GM23248 (cell line): ENCODE results near the gene LMF1. TPM values are rescaled to one million over a fixed set of nuclear protein-coding genes. Genes with fewer than 3 reads are reported as not detected.

Experiments used
- DNase-seq: peaks from one replicate; pipeline ENCODE4 v3.0.0-alpha.2; 2015
- H2AFZ ChIP-seq: fragments of 200-600 bp; sonication (generic); 2 replicates; pipeline ENCODE4 v1.6.1; 2016; ENCODE audit warnings: antibody characterized with exemption
- H3F3A ChIP-seq: fragments of 200-600 bp; sonication (generic); 2 replicates; pipeline ENCODE4 v1.6.1; 2016; ENCODE audit warnings: mild to moderate bottlenecking, antibody characterized with exemption, mixed run types; ENCODE audit not compliant: insufficient read depth
- H3K27ac ChIP-seq: fragments of 200-600 bp; sonication (generic); 2 replicates; pipeline ENCODE4 v1.5.1; 2016; ENCODE audit warnings: mild to moderate bottlenecking
- H3K27me3 ChIP-seq: fragments of 200-600 bp; sonication (generic); replicated peaks from 2 replicates; pipeline ENCODE4 v1.6.1; 2016; ENCODE audit warnings: mild to moderate bottlenecking; ENCODE audit not compliant: insufficient read depth
- H3K36me3 ChIP-seq: fragments of 200-600 bp; sonication (generic); 2 replicates; pipeline ENCODE4 v1.6.1; 2016; ENCODE audit warnings: low read depth, mild to moderate bottlenecking
- H3K4me1 ChIP-seq: fragments of 200-600 bp; sonication (generic); 2 replicates; pipeline ENCODE4 v1.6.1; 2016; ENCODE audit warnings: mild to moderate bottlenecking; ENCODE audit not compliant: insufficient read depth
- H3K4me2 ChIP-seq: fragments of 200-600 bp; sonication (generic); one replicate; pipeline ENCODE4 v1.6.1; 2016; ENCODE audit warnings: mild to moderate bottlenecking; ENCODE audit not compliant: unreplicated experiment
- H3K4me3 ChIP-seq: fragments of 200-600 bp; sonication (generic); 2 replicates; pipeline ENCODE4 v1.5.1; 2016; ENCODE audit warnings: mild to moderate bottlenecking
- H3K79me2 ChIP-seq: fragments of 200-600 bp; sonication (generic); 2 replicates; pipeline ENCODE4 v1.6.1; 2016; ENCODE audit warnings: mild to moderate bottlenecking; ENCODE audit not compliant: insufficient read depth
- H3K9ac ChIP-seq: fragments of 200-600 bp; sonication (generic); 2 replicates; pipeline ENCODE4 v1.6.1; 2016; ENCODE audit warnings: mild to moderate bottlenecking
- H3K9me2 ChIP-seq: fragments of 200-600 bp; sonication (generic); 2 replicates; pipeline ENCODE4 v1.6.1; 2016; ENCODE audit warnings: mixed run types, mild to moderate bottlenecking, moderate library complexity; ENCODE audit not compliant: insufficient read depth
- H3K9me3 ChIP-seq: fragments of 200-600 bp; sonication (generic); one replicate; pipeline ENCODE4 v1.6.1; 2017; ENCODE audit warnings: low read depth
- H4K20me1 ChIP-seq: fragments of 200-600 bp; sonication (generic); 2 replicates; pipeline ENCODE4 v1.6.0; 2016; ENCODE audit not compliant: insufficient read depth
- EZH2 ChIP-seq: fragments of 200-600 bp; sonication (generic); IDR thresholded peaks from 2 replicates; pipeline ENCODE4 v1.6.1; 2018; ENCODE audit warnings: antibody characterized with exemption, mild to moderate bottlenecking; ENCODE audit not compliant: insufficient read depth, poor library complexity, severe bottlenecking
- EZH2phosphoT487 ChIP-seq: fragments of 200-600 bp; sonication (generic); IDR thresholded peaks from 2 replicates; pipeline ENCODE4 v1.6.1; 2018; ENCODE audit warnings: antibody characterized with exemption, moderate library complexity, mild to moderate bottlenecking, low read depth; ENCODE audit not compliant: insufficient read depth
- WGBS, 2 experiments: methylation state at CpG; one replicate each; pipeline ENCODE4 v1.1.6; 2015 to 2017; ENCODE audit warnings: low lambda C conversion rate in 2 of 2, low coverage in 1 of 2; ENCODE audit errors: missing lambda C conversion rate in 2 of 2; 5-methylcytosine and 5-hydroxymethylcytosine counted together
- in situ Hi-C: fragments of 300-500 bp; cut with MboI; formaldehyde crosslinking; loops from 2 replicates; pipeline ENCODE4 v1.15.0; 2020
- polyA plus RNA-seq: library from polyadenylated mRNA; unstranded; fragments of >200 nt; fragmentation: Nextera tagmentation; extraction: Ambion mirVana; gene quantifications from 2 replicates; pipeline ENCODE4 v1.2.1, GENCODE V29; 2016
- total RNA-seq: library from RNA; depleted of rRNA; stranded (reverse); fragments of >200 nt; shearing (Covaris generic); gene quantifications from 2 replicates; pipeline ENCODE4 v1.2.3, GENCODE V29; 2014

Gene LMF1
- total and polyA plus RNA-seq, 2 experiments from 2014 or later: 23.1 to 53.0 TPM

DNA sequence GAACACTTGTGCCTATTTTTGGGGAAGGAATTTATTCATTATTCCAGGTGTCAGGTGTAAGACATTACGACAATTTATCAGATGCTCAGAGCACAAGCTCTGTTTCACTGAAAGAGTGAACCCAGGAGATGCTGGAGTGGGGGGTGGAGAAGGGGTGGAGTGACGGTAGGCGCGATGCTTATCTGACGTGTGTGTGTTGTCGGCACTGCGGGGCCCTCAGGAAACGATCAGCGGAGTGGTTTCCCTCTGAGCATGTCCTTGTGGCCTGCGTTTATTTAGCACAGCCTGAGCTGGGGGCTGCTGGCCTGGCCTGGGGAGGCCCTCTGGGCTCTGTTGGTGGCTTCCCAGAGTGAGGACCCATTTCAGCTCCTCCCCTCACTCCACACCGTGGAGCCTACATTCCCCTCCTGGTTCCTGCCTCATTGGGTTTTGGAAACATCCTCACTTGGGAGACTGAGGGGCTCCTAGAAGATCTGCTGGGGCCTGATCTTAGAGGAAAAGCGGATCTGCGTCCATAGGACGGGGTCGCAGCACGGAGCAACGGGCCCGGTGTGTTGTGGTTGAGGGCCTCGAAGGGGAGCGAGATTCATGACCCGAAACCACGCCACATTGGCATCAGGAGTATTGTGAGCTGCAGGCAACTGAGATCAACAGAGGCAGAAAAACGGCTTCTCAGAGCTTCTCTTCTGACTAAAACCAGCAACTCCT lies 151.3 kb downstream of the LMF1 start:
- H3K36me3 ChIP-seq: no peaks in the 10 kb centered on the region
- in situ Hi-C loops: loop anchor here (25.0 kb wide), 1 partner anchor 243 kb away; the partner anchor contains the start of gene SSTR5
- H3K9me3 ChIP-seq: no peaks in the 10 kb centered on the region
- 0 out of 2 replicates have a peak, but pooled peaks cover 5% of the 10 kb centered on the region for H3F3A ChIP-seq
- peaks cover 13% of the 10 kb centered on the region for H3K4me1 ChIP-seq
- H3K4me3 ChIP-seq: no peak overlapping the region
- H3K9ac ChIP-seq: no peak overlapping the region
- H4K20me1 ChIP-seq: no peaks in the 10 kb centered on the region
- H3K27ac ChIP-seq: no peak overlapping the region
- H3K4me2 ChIP-seq: no peak overlapping the region
- H3K27me3 ChIP-seq: peaks cover 17% of the 10 kb centered on the region; the same call in 1 of the 2 replicates
- TF ChIP-seq EZH2phosphoT487 (no peak), EZH2 (no peak)
- no peak overlapping the region for H2AFZ ChIP-seq
- no peak for DNase-seq
- H3K79me2 ChIP-seq: no peaks in the 10 kb centered on the region
- H3K9me2 ChIP-seq: no peaks in the 10 kb centered on the region
- 54% methylated on average over 23 of the region's 23 CpGs for WGBS, 2 experiments

DNA sequence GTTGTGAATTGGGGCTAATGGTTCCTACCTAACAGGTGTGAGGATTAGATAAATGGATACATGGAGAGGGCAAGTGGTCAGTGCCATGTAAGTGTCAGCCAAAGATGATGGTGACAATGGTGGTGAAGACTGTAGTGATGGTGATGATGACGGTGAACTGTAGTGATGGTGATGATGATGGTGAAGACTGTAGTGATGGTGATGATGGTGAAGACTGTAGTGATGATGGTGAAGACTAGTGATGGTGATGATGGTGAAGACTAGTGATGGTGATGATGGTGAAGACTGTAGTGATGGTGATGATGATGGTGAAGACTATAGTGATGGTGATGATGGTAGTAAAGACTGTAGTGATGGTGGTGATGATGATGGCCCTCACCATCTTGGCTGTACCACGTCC lies 152.2 kb downstream of the LMF1 start:
- DNase-seq: no peak
- Histone ChIP-seq H4K20me1 (no peaks in the 10 kb centered on the region), H2AFZ (no peak overlapping the region), H3K9me3 (no peaks in the 10 kb centered on the region), H3K4me3 (no peak overlapping the region), H3K79me2 (no peaks in the 10 kb centered on the region), H3K9ac (no peak overlapping the region), H3K27me3 (peaks cover 17% of the 10 kb centered on the region; the same call in 1 of the 2 replicates), H3K4me2 (no peak overlapping the region), H3K9me2 (no peaks in the 10 kb centered on the region), H3K36me3 (no peaks in the 10 kb centered on the region), H3K27ac (no peak overlapping the region), H3K4me1 (peaks cover 21% of the 10 kb centered on the region), H3F3A (0 out of 2 replicates have a peak, but pooled peaks cover 5% of the 10 kb centered on the region)
- WGBS, 2 experiments: 26 to 28% methylated on average over 2 of the region's 2 CpGs
- TF ChIP-seq EZH2phosphoT487: no peak
- no peak for TF ChIP-seq EZH2
- in situ Hi-C loops: loop anchor here (25.0 kb wide), 1 partner anchor 244 kb away; the partner anchor contains the start of gene SSTR5

DNA sequence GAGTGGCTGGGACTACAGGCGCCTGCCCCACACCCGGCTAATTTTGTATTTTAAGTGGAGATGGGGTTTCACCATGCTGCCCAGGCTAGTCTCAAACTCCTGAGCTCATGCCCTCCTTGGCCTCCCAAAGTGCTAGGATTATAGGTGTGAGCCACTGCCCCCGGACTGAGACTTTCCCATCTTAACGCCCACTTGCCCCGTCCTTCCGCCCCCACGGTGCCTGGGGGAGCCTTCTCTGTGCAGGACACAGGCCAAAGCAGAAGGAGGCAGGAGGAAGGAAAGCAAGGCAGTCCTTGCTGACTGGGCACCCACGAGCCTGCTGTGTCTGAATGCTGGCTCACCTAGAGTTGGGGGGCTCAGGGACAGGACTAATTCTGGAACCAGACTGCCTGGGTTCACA lies 152.7 kb downstream of the LMF1 start:
- H3F3A ChIP-seq: 0 out of 2 replicates have a peak, but pooled peaks cover 5% of the 10 kb centered on the region
- no peaks in the 10 kb centered on the region for H3K9me3 ChIP-seq
- H4K20me1 ChIP-seq: no peaks in the 10 kb centered on the region
- H3K36me3 ChIP-seq: no peaks in the 10 kb centered on the region
- H3K27me3 ChIP-seq: peaks cover 17% of the 10 kb centered on the region; the same call in 1 of the 2 replicates
- no peak overlapping the region for H3K9ac ChIP-seq
- in situ Hi-C loops: loop anchor here (25.0 kb wide), 1 partner anchor 244 kb away; the partner anchor contains the start of gene SSTR5
- H3K9me2 ChIP-seq: no peaks in the 10 kb centered on the region
- TF ChIP-seq EZH2: no peak
- no peak overlapping the region for H2AFZ ChIP-seq
- peaks cover 22% of the 10 kb centered on the region for H3K4me1 ChIP-seq
- DNase-seq: no peak
- no peak overlapping the region for H3K4me3 ChIP-seq
- 63 to 73% methylated on average over 8 of the region's 8 CpGs for WGBS, 2 experiments
- no peak overlapping the region for H3K4me2 ChIP-seq
- no peaks in the 10 kb centered on the region for H3K79me2 ChIP-seq
- no peak overlapping the region for H3K27ac ChIP-seq

DNA sequence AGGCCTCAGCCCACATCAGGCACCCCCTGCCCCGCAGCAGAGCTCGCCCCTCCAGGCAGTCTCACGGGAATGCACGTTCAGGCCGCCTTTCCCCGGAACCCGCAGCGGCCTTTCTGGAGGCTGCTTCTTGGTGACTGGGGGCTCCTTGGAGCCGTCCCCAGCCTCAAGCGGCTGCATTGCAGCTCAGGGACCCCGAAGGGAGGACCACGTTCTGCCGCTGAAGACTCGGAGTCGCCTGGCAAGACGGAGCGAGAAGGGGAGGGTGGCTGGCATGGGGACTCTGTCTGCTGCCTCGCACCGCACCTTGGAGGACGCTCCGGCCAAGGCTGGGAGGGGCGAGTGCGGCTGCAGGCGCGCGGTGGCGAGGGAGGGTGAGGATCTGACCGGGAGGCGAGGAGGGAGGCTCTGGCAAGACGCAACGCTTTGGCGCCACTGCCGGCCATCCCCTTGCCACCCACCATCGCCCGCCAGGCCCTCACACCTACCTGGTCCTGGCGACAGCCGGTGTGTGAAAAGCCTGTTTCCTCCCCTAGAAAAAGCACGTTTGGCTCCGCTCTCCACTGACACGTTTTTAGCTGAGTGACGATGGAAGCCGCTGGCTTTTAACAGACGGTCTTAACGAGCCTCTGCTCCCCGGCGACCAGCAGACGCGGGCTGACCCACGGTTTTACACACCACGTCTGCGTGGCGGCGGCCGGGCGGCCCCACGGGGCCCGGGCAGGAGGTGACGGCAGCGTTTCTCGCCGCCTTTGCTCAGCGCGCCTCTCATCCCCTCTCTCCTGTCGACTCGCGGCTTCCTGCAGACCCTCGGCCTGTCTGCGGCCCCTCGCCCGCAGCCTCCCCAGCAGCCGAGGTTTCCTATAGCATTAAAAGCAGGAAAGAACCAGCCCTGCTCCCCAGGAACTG lies 153.5 kb downstream of the LMF1 start:
- H3K4me1 ChIP-seq: peaks cover 22% of the 10 kb centered on the region
- no peak overlapping the region for H2AFZ ChIP-seq
- H3K27ac ChIP-seq: no peak overlapping the region
- H3K4me2 ChIP-seq: no peak overlapping the region
- H3K27me3 ChIP-seq: peaks cover 17% of the 10 kb centered on the region; the same call in 1 of the 2 replicates
- no peaks in the 10 kb centered on the region for H3K9me3 ChIP-seq
- no peak overlapping the region for H3K4me3 ChIP-seq
- H3K9me2 ChIP-seq: no peaks in the 10 kb centered on the region
- no peaks in the 10 kb centered on the region for H3K36me3 ChIP-seq
- 28 to 29% methylated on average over 62 to 65 of the region's 71 CpGs for WGBS, 2 experiments
- H3K9ac ChIP-seq: no peak overlapping the region
- no peak for TF ChIP-seq EZH2phosphoT487
- peak; percentile 47 for TF ChIP-seq EZH2
- H3F3A ChIP-seq: 0 out of 2 replicates have a peak, but pooled peaks cover 5% of the 10 kb centered on the region
- peak; percentile 28 for DNase-seq
- no peaks in the 10 kb centered on the region for H3K79me2 ChIP-seq
- in situ Hi-C loops: loop anchor here (25.0 kb wide), 1 partner anchor 245 kb away; the partner anchor contains the start of gene SSTR5
- H4K20me1 ChIP-seq: no peaks in the 10 kb centered on the region
